ENCODE results near the gene CLTA. TPM values are rescaled to one million over a fixed set of nuclear protein-coding genes. Genes with fewer than 3 reads are reported as not detected.

Gene CLTA
- total RNA-seq, 1 experiment from 2014 or later, result 195 TPM

DNA sequence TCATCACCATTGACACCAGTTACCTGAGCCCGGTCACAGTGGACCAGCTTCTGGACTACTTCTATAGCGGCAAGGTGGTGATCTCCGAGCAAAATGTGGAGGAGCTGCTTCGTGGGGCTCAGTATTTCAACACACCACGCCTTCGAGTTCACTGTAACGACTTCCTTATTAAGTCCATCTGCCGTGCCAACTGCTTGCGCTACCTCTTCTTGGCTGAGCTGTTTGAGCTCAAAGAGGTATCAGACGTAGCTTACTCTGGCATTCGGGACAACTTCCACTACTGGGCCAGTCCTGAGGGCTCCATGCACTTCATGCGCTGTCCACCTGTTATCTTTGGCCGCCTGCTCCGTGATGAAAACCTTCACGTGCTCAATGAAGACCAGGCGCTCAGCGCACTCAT lies 21.0 kb upstream of the CLTA start:
- Histone ChIP-seq H2BK120ac (ENCODE audit: low read depth, low read length, poor library complexity, severe bottlenecking) (no peak overlapping the region), H3K56ac (ENCODE audit: insufficient read length, low read depth, low read length) (no peak overlapping the region), H2AK5ac (ENCODE audit: insufficient read length, low read length) (no peak overlapping the region), H3K9ac (ENCODE audit: extremely low read depth, insufficient read length, low read length) (no peak overlapping the region), H3K18ac (ENCODE audit: insufficient read length, low read depth, low read length) (no peak overlapping the region), H2BK20ac (ENCODE audit: low read depth, low read length, poor library complexity, severe bottlenecking) (no peak overlapping the region), H3T11ph (ENCODE audit: low read length) (no peak overlapping the region), H4K20me1 (ENCODE audit: control insufficient read depth, insufficient read depth, insufficient read length) (no peaks in the 10 kb centered on the region), H3K27ac (ENCODE audit: insufficient read length, low read depth, low read length) (no peak overlapping the region), H3K79me2 (ENCODE audit: insufficient read depth, low read length) (no peaks in the 10 kb centered on the region), H3K27me3 (ENCODE audit: insufficient read depth, low read length) (no peaks in the 10 kb centered on the region), H3K79me1 (ENCODE audit: insufficient read depth, low read depth, low read length, poor library complexity, severe bottlenecking) (no peaks in the 10 kb centered on the region), H3K4me1 (ENCODE audit: insufficient read depth, low read length) (no peaks in the 10 kb centered on the region), H4K5ac (ENCODE audit: insufficient read length, low read depth, low read length) (no peak overlapping the region), H2AFZ (ENCODE audit: low read length) (no peak overlapping the region), H3K4ac (ENCODE audit: low read depth, low read length) (no peak overlapping the region), H4K8ac (replicated peaks; ENCODE audit: insufficient read length, low read depth, low read length) (no peak overlapping the region), H3K14ac (ENCODE audit: insufficient read depth, low read length) (no peak overlapping the region), H4K91ac (ENCODE audit: insufficient read length, low read depth, low read length) (no peak overlapping the region), H2BK5ac (ENCODE audit: insufficient read length, low read length) (no peak overlapping the region), H2BK15ac (ENCODE audit: low read depth, low read length) (no peak overlapping the region), H3K4me2 (ENCODE audit: insufficient read depth, insufficient read length, low read length) (no peak overlapping the region), H3K9me3 (ENCODE audit: control insufficient read depth, low read depth, low read length) (no peaks in the 10 kb centered on the region), H2BK12ac (ENCODE audit: insufficient read length, low read depth, low read length) (no peak overlapping the region), H3K23me2 (ENCODE audit: insufficient read length, low read depth, low read length, poor library complexity, severe bottlenecking) (no peaks in the 10 kb centered on the region), H3K23ac (ENCODE audit: insufficient read length, low read depth, low read length) (no peak overlapping the region)
- Mint-ChIP-seq H3K9me3 (no peaks in the 10 kb centered on the region), H3K27ac (no peak overlapping the region), H3K4me1 (peaks cover 7 to 13% of the 10 kb centered on the region in 2 experiments), H3K4me3 (no peak overlapping the region), H3K27me3 (ENCODE audit: low read depth) (peaks cover 28% of the 10 kb centered on the region), H3K36me3 (ENCODE audit: insufficient read depth in 1 of 3, low read depth in 3 of 3) (no peaks in the 10 kb centered on the region)
- TF ChIP-seq, protein P1, sequence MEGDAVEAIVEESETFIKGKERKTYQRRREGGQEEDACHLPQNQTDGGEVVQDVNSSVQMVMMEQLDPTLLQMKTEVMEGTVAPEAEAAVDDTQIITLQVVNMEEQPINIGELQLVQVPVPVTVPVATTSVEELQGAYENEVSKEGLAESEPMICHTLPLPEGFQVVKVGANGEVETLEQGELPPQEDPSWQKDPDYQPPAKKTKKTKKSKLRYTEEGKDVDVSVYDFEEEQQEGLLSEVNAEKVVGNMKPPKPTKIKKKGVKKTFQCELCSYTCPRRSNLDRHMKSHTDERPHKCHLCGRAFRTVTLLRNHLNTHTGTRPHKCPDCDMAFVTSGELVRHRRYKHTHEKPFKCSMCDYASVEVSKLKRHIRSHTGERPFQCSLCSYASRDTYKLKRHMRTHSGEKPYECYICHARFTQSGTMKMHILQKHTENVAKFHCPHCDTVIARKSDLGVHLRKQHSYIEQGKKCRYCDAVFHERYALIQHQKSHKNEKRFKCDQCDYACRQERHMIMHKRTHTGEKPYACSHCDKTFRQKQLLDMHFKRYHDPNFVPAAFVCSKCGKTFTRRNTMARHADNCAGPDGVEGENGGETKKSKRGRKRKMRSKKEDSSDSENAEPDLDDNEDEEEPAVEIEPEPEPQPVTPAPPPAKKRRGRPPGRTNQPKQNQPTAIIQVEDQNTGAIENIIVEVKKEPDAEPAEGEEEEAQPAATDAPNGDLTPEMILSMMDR (conservative IDR thresholded peaks at IDR 0.05), result no peak
- WGBS (ENCODE audit: extremely low coverage, insufficient read length, low lambda C conversion rate), result no CpG with 5 or more reads among the region's 17 CpGs
- DNase-seq, result no peak

Data from H9 (cell line).